IPS-11a (cell line): Measurements from ENCODE around the gene TSC22D1.
"Not testable (repeated sequence)": the region's sequence is repeated elsewhere in the genome, so short reads cannot be mapped to it uniquely, and the experiment has no call there.

Experiments
- H3K4me3 ChIP-seq: one replicate; pipeline ENCODE4 v1.5.1; 2013; ENCODE audit warnings: low read depth, low read length, control low read depth

TSC22D1 gene

GRCh38 chr13:44507639-44508038, 68.5 kb downstream of the TSC22D1 start:
- no peak overlapping the region for H3K4me3 ChIP-seq

GRCh38 chr13:44506719-44507118, 69.4 kb downstream of the TSC22D1 start:
- H3K4me3 ChIP-seq: no peak overlapping the region

- no peak overlapping the region for H3K4me3 ChIP-seq
Observed at GRCh38 chr13:44506251-44506650, 69.9 kb downstream of the TSC22D1 start.

GRCh38 chr13:44504116-44504515, 72.0 kb downstream of the TSC22D1 start:
- H3K4me3 ChIP-seq: no peak overlapping the region

- no peak overlapping the region for H3K4me3 ChIP-seq
Observed at GRCh38 chr13:44498969-44499368, 77.2 kb downstream of the TSC22D1 start.

GRCh38 chr13:44498502-44498901, 77.6 kb downstream of the TSC22D1 start:
- H3K4me3 ChIP-seq: no peak overlapping the region

GRCh38 chr13:44497801-44498200, 78.3 kb downstream of the TSC22D1 start:
- H3K4me3 ChIP-seq: no peak overlapping the region

- H3K4me3 ChIP-seq: no peak overlapping the region
Observed at GRCh38 chr13:44493213-44493812, 82.8 kb downstream of the TSC22D1 start.

- H3K4me3 ChIP-seq: no peak overlapping the region
Observed at GRCh38 chr13:44489751-44490150, 86.4 kb downstream of the TSC22D1 start.

GRCh38 chr13:44487989-44488388, 88.1 kb downstream of the TSC22D1 start:
- no peak overlapping the region for H3K4me3 ChIP-seq

- no peak overlapping the region for H3K4me3 ChIP-seq
Observed at GRCh38 chr13:44484562-44485138, 91.5 kb downstream of the TSC22D1 start.

- no peak overlapping the region for H3K4me3 ChIP-seq
Observed at GRCh38 chr13:44474122-44474910, 101.8 kb downstream of the TSC22D1 start.

- H3K4me3 ChIP-seq: no peak overlapping the region
Observed at GRCh38 chr13:44471686-44472085, 104.4 kb downstream of the TSC22D1 start.

GRCh38 chr13:44470638-44471562, 105.2 kb downstream of the TSC22D1 start:
- H3K4me3 ChIP-seq: no peak overlapping the region

- no peak overlapping the region for H3K4me3 ChIP-seq
Observed at GRCh38 chr13:44468874-44469273, 107.3 kb downstream of the TSC22D1 start.

GRCh38 chr13:44465318-44465717, 110.8 kb downstream of the TSC22D1 start:
- no peak overlapping the region for H3K4me3 ChIP-seq

GRCh38 chr13:44464471-44464870, 111.7 kb downstream of the TSC22D1 start:
- H3K4me3 ChIP-seq: no peak overlapping the region

GRCh38 chr13:44463759-44464158, 112.4 kb downstream of the TSC22D1 start:
- no peak overlapping the region for H3K4me3 ChIP-seq

GRCh38 chr13:44459674-44460073, 116.5 kb downstream of the TSC22D1 start:
- H3K4me3 ChIP-seq: no peak overlapping the region

GRCh38 chr13:44458313-44458975, 117.7 kb downstream of the TSC22D1 start:
- no peak overlapping the region for H3K4me3 ChIP-seq

GRCh38 chr13:44456212-44456611, 119.9 kb downstream of the TSC22D1 start:
- not testable (repeated sequence) for H3K4me3 ChIP-seq
